Measurements from ENCODE around the gene GHRH.

Gene GHRH

GRCh38 chr20:37267667-37268313 lies 6.2 kb upstream of the GHRH start:
- TF ChIP-seq, protein P1, sequence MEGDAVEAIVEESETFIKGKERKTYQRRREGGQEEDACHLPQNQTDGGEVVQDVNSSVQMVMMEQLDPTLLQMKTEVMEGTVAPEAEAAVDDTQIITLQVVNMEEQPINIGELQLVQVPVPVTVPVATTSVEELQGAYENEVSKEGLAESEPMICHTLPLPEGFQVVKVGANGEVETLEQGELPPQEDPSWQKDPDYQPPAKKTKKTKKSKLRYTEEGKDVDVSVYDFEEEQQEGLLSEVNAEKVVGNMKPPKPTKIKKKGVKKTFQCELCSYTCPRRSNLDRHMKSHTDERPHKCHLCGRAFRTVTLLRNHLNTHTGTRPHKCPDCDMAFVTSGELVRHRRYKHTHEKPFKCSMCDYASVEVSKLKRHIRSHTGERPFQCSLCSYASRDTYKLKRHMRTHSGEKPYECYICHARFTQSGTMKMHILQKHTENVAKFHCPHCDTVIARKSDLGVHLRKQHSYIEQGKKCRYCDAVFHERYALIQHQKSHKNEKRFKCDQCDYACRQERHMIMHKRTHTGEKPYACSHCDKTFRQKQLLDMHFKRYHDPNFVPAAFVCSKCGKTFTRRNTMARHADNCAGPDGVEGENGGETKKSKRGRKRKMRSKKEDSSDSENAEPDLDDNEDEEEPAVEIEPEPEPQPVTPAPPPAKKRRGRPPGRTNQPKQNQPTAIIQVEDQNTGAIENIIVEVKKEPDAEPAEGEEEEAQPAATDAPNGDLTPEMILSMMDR (IDR thresholded peaks at IDR 0.05), result no peak

GRCh38 chr20:37266940-37267666 lies 5.5 kb upstream of the GHRH start:
- TF ChIP-seq, protein P1 (IDR thresholded peaks at IDR 0.05), result no peak

GRCh38 chr20:37265152-37265551 lies 3.5 kb upstream of the GHRH start:
- TF ChIP-seq, protein P1 (IDR thresholded peaks at IDR 0.05), result no peak

DNA sequence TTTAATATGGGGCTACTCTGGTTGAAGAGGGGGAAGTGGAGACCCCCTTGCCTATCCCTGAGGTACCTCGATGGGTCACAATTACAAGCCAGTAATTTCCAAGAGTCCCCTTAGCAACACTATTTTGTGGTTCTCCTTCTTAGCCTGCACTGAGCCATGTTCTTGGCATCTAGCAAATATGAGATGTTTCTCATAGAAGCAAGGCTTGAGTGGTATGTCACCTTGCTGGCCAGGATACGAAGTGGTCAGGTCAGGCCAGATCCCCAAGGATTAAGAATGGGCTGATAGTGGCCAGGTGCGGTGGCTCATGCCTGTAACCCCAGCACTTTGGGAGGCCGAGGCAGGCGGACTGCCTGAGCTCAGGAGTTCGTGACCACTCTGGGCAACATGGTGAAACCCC lies 2.1 kb upstream of the GHRH start:
- TF ChIP-seq, protein P1 (IDR thresholded peaks at IDR 0.05), result no peak

GRCh38 chr20:37262505-37262904 lies 891 bp upstream of the GHRH start:
- TF ChIP-seq, protein P1 (IDR thresholded peaks at IDR 0.05), result no peak

DNA sequence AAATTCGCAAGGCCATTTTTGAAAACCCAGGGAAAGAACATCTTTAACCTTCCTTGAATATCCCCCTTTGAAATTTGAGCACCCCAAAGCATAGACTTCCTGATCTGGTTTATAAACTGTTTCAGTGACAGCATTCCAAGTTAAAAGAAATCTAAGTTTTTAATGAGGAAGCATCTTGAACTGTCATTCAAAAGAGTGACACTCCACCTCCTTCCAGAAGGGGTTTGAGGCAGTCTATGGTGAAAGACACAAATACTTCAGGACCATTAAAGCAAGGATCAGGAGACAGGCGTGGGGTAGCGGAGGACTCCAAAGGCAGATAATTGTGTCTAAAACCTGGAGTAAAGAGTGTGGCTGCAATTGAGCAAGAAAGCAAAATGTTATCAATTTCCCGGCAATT lies 691 bp downstream of the GHRH start:
- TF ChIP-seq, protein P1 (IDR thresholded peaks at IDR 0.05), result no peak

GRCh38 chr20:37259865-37260264 lies 1.7 kb downstream of the GHRH start:
- TF ChIP-seq, protein P1 (IDR thresholded peaks at IDR 0.05), result no peak

All from LNCAP (cell line).